ENCODE results near the gene IQSEC1. TPM values are rescaled to one million over a fixed set of nuclear protein-coding genes. Genes with fewer than 3 reads are reported as not detected.

The IQSEC1 gene
- total and polyA plus RNA-seq, 9 of the 15 experiments (the other 6 are each of a cell fraction or from before 2014, with no cell fraction given) = 0.56 to 39.0 (median 6.8) TPM

DNA sequence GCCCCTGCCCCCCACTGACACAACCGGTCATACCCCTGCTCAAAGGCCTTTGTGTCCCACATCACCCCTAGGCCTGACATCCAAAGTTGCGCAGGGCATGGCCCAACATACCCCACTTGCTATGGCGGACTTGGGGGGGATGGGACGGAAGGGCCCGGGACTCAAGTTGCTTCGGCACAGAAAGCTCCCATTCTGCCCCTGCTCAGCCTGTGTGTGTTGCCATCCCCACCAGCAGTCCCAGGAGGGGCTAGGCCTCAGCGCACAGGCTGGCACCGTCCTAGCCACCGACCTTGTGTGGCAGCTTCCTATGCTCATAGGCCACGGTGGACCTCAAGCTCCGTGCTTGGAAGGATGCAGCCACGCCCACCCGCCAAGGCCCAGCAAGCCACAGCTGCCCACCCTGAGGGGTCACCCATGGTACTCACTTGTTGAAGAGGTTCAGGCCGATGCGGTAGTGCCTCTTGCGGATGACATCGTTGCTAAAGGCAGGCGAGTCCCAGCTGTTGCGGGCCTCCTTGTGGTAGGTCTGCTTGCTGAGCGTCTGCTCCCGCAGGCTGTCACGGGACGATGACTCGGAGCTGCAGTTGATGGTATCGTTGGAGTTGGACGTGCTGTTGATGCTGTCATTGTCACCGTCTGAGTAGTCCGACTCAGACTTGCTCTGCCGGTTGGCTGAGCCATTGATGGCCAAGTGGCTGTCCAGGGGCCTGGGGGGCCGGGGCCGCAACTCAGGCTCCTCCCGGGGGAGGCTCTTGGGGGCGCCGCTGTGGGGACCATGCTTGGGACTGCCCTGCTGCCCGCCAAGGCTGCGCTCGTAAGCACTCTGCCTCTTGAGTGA lies 138.0 kb downstream of the IQSEC1 start (continued):
- TF ChIP-seq, protein P1, sequence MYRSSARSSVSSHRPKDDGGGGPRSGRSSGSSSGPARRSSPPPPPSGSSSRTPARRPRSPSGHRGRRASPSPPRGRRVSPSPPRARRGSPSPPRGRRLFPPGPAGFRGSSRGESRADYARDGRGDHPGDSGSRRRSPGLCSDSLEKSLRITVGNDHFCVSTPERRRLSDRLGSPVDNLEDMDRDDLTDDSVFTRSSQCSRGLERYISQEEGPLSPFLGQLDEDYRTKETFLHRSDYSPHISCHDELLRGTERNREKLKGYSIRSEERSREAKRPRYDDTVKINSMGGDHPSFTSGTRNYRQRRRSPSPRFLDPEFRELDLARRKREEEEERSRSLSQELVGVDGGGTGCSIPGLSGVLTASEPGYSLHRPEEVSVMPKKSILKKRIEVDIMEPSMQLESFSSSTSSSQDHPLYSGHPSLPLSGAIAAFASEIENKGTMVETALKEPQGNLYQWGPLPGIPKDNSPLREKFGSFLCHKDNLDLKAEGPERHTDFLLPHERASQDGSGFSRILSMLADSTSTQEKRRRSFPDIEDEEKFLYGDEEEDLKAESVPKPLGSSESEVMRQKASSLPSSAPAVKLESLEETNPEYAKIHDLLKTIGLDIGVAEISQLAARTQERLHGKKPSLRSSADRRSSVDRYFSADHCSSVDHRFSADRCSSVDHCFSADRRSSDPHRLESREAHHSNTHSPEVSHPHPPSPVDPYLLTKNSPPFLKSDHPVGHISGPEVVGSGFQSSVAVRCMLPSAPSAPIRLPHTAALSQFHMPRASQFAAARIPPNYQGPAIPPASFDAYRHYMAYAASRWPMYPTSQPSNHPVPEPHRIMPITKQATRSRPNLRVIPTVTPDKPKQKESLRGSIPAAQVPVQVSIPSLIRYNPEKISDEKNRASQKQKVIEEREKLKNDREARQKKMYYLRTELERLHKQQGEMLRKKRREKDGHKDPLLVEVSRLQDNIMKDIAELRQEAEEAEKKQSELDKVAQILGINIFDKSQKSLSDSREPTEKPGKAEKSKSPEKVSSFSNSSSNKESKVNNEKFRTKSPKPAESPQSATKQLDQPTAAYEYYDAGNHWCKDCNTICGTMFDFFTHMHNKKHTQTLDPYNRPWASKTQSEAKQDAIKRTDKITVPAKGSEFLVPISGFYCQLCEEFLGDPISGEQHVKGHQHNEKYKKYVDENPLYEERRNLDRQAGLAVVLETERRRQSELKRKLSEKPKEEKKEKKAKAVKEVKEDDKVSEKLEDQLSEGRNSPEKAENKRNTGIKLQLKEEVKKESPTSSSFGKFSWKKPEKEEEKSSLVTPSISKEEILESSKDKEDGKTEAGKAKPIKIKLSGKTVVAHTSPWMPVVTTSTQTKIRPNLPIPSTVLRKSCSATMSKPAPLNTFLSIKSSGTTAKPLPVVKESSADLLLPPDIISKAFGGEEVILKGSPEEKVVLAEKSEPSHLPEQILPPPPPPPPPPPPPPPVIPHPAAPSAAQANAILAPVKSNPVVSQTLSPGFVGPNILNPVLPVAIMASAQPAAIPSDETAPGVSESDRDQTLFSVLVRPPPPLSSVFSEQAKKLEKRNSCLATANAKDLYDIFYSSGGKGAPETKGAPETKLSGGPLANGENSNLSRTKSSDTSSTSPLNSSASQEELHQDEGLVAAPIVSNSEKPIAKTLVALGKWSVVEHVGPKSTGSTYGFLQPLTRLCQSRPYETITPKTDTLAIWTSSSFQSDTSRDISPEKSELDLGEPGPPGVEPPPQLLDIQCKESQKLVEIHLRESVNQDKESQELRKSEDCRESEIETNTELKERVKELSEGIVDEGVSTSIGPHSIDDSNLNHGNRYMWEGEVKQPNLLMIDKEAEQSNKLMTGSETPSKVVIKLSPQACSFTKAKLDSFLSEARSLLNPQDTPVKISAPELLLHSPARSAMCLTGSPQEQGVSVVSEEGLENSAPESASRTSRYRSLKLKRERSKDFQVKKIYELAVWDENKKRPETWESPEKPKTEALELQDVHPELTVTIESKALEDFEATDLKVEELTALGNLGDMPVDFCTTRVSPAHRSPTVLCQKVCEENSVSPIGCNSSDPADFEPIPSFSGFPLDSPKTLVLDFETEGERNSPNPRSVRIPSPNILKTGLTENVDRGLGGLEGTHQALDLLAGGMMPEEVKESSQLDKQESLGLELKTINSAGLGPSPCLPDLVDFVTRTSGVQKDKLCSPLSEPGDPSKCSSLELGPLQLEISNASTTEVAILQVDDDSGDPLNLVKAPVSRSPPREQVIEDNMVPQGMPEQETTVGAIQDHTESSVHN (IDR thresholded peaks at IDR 0.05; ENCODE audit: borderline replicate concordance in 1 of 2, low read depth in 1 of 2) = peak in 1 of 2 experiments; percentile 90; a peak in 2 of 4 replicates
- TF ChIP-seq, protein P2, sequence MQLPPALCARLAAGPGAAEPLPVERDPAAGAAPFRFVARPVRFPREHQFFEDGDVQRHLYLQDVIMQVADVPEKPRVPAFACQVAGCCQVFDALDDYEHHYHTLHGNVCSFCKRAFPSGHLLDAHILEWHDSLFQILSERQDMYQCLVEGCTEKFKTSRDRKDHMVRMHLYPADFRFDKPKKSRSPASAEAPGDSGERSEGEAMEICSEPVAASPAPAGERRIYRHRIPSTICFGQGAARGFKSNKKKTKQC (CRISPR knock-in tag; IDR thresholded peaks at IDR 0.05) = peak; percentile 53; the same call in 1 of the 2 replicates
- TF ChIP-seq ZNF583 (CRISPR knock-in tag; IDR thresholded peaks at IDR 0.05) (0 out of 2 replicates have a peak, but pooled peaks have one; percentile 17), KAT2B (IDR thresholded peaks at IDR 0.05; ENCODE audit: low read depth, low read length) (no peak), ATF1 (CRISPR knock-in tag; IDR thresholded peaks at IDR 0.05) (no peak), ATF1 (tag; IDR thresholded peaks at IDR 0.05) (peak; percentile 67), SRSF7 (optimal IDR thresholded peaks at IDR 0.05; ENCODE audit: low read depth, low read length) (no peak), SMARCE1 (IDR thresholded peaks at IDR 0.05) (0 out of 2 replicates have a peak, but pooled peaks have one; percentile 28), FOSL1 (tag; conservative IDR thresholded peaks at IDR 0.05) (peak; percentile 94), HMGN3 (IDR thresholded peaks at IDR 0.05; ENCODE audit: borderline replicate concordance, extremely low read depth, insufficient read length, low read depth, low read length) (peak; percentile 37), MEF2D (tag; conservative IDR thresholded peaks at IDR 0.05; ENCODE audit: low read depth) (peak; percentile 72; the same call in 1 of the 2 replicates)
- TF ChIP-seq, protein P3, sequence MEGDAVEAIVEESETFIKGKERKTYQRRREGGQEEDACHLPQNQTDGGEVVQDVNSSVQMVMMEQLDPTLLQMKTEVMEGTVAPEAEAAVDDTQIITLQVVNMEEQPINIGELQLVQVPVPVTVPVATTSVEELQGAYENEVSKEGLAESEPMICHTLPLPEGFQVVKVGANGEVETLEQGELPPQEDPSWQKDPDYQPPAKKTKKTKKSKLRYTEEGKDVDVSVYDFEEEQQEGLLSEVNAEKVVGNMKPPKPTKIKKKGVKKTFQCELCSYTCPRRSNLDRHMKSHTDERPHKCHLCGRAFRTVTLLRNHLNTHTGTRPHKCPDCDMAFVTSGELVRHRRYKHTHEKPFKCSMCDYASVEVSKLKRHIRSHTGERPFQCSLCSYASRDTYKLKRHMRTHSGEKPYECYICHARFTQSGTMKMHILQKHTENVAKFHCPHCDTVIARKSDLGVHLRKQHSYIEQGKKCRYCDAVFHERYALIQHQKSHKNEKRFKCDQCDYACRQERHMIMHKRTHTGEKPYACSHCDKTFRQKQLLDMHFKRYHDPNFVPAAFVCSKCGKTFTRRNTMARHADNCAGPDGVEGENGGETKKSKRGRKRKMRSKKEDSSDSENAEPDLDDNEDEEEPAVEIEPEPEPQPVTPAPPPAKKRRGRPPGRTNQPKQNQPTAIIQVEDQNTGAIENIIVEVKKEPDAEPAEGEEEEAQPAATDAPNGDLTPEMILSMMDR (IDR thresholded peaks at IDR 0.05 in 2 of 3, conservative IDR thresholded peaks at IDR 0.05 in 1 of 3; ENCODE audit: insufficient read depth in 2 of 3, low read depth in 1 of 3, low read length in 3 of 3) = peak; percentile 31 to 38 (median 35); a peak in 3 of 6 replicates
- TF ChIP-seq, protein P4, sequence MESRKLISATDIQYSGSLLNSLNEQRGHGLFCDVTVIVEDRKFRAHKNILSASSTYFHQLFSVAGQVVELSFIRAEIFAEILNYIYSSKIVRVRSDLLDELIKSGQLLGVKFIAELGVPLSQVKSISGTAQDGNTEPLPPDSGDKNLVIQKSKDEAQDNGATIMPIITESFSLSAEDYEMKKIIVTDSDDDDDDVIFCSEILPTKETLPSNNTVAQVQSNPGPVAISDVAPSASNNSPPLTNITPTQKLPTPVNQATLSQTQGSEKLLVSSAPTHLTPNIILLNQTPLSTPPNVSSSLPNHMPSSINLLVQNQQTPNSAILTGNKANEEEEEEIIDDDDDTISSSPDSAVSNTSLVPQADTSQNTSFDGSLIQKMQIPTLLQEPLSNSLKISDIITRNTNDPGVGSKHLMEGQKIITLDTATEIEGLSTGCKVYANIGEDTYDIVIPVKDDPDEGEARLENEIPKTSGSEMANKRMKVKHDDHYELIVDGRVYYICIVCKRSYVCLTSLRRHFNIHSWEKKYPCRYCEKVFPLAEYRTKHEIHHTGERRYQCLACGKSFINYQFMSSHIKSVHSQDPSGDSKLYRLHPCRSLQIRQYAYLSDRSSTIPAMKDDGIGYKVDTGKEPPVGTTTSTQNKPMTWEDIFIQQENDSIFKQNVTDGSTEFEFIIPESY (CRISPR knock-in tag; IDR thresholded peaks at IDR 0.05) = peak; percentile 96
